ENCODE data around the gene DUSP3.

The DUSP3 gene

DNA sequence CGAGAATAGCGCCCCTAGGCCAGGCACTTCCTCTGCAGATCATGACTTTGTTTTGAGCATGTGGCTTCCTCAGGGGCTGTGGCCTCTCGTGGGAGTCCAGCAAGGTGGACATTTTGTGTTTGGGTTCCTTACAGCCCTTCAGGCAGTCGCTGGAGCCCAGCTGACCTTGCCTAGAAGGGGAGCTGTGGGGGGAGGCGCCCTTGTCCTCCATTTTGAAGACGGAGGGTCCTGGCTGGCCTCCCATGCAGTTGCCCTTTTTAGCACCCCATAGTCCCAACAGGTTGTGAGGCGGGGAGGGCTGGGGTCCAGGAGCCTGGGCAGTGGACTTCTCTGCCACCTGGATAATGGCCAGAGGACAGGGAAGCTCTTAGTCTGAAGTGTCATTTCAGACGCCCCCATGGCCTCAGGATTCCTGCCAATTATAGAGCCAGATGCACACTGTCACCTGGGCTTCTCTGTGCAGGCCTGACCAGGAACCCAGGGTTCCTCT lies 21.6 kb downstream of the DUSP3 start:
- no peak overlapping the region for H3K4me3 ChIP-seq (replicated peaks in 1 of 2; ENCODE audit: low read depth in 2 of 2, low read length in 2 of 2)
- TF ChIP-seq, protein P1, sequence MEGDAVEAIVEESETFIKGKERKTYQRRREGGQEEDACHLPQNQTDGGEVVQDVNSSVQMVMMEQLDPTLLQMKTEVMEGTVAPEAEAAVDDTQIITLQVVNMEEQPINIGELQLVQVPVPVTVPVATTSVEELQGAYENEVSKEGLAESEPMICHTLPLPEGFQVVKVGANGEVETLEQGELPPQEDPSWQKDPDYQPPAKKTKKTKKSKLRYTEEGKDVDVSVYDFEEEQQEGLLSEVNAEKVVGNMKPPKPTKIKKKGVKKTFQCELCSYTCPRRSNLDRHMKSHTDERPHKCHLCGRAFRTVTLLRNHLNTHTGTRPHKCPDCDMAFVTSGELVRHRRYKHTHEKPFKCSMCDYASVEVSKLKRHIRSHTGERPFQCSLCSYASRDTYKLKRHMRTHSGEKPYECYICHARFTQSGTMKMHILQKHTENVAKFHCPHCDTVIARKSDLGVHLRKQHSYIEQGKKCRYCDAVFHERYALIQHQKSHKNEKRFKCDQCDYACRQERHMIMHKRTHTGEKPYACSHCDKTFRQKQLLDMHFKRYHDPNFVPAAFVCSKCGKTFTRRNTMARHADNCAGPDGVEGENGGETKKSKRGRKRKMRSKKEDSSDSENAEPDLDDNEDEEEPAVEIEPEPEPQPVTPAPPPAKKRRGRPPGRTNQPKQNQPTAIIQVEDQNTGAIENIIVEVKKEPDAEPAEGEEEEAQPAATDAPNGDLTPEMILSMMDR (IDR thresholded peaks at IDR 0.05; ENCODE audit: low read depth, low read length): no peak
- no peak for DNase-seq (ENCODE audit: low read depth in 2 of 2)

GRCh38 chr17:43756201-43756600 lies 22.6 kb downstream of the DUSP3 start:
- DNase-seq (ENCODE audit: low read depth in 2 of 2): no peak
- TF ChIP-seq, protein P1 (IDR thresholded peaks at IDR 0.05; ENCODE audit: low read depth, low read length): no peak
- no peak overlapping the region for H3K4me3 ChIP-seq (replicated peaks in 1 of 2; ENCODE audit: low read depth in 2 of 2, low read length in 2 of 2)

GRCh38 chr17:43755389-43755875 lies 23.3 kb downstream of the DUSP3 start:
- H3K4me3 ChIP-seq (replicated peaks in 1 of 2; ENCODE audit: low read depth in 2 of 2, low read length in 2 of 2): no peak overlapping the region
- DNase-seq (ENCODE audit: low read depth in 2 of 2): peak; percentile 27 to 30
- TF ChIP-seq, protein P1 (IDR thresholded peaks at IDR 0.05; ENCODE audit: low read depth, low read length): no peak

- H3K4me3 ChIP-seq (replicated peaks in 1 of 2; ENCODE audit: low read depth in 2 of 2, low read length in 2 of 2): no peak overlapping the region
- no peak for DNase-seq (ENCODE audit: low read depth in 2 of 2)
- TF ChIP-seq, protein P1 (IDR thresholded peaks at IDR 0.05; ENCODE audit: low read depth, low read length): no peak
Observed at GRCh38 chr17:43754947-43755346, 23.8 kb downstream of the DUSP3 start.

DNA sequence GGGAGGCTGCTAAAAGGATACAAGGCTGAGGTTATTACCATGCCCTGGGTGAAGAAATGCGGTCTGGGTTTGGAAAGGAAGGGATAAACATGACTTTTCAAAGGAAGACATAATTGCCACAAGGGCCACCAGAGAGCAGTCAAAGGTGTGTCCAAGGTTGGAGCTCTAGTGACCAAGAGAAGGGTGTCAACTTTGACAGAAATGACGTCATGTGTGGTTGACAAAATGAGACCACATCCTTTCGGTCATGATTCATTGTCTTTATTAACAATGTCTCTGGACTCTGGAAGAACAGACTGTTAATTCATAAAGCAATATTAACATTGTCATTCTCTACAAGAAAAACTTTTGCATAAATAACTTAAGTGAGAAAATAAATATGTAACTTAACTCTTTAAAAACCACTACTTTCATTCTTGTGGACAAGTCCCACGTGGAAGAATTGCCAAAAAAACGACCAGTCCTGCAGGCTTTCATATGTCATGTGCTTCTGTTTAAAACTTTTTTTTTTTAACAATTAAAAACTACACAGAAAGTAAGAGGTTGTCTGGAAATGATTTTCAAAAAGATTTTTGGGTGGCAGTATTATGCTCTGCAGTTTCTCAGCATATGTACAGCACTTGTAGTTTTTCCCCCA lies 25.2 kb downstream of the DUSP3 start:
- peak in 1 of 2 donors; percentile 64 for DNase-seq (ENCODE audit: low read depth in 2 of 2)
- no peak overlapping the region for H3K4me3 ChIP-seq (replicated peaks in 1 of 2; ENCODE audit: low read depth in 2 of 2, low read length in 2 of 2)
- TF ChIP-seq, protein P1 (IDR thresholded peaks at IDR 0.05; ENCODE audit: low read depth, low read length): no peak

- DNase-seq (ENCODE audit: low read depth in 2 of 2): no peak
- H3K4me3 ChIP-seq (replicated peaks in 1 of 2; ENCODE audit: low read depth in 2 of 2, low read length in 2 of 2): no peak overlapping the region
- TF ChIP-seq, protein P1 (IDR thresholded peaks at IDR 0.05; ENCODE audit: low read depth, low read length): no peak
Observed at GRCh38 chr17:43750153-43750552, 28.6 kb downstream of the DUSP3 start.
